ENCODE measurements around the gene PRX.

Gene PRX

GRCh38 chr19:40365010-40365409 lies 48.2 kb downstream of the PRX start:
- no peak for DNase-seq (ENCODE audit: low read depth in 2 of 2)

GRCh38 chr19:40363069-40363468 lies 50.1 kb downstream of the PRX start:
- no peak for DNase-seq (ENCODE audit: low read depth in 2 of 2)

GRCh38 chr19:40362160-40362559 lies 51.0 kb downstream of the PRX start:
- DNase-seq (ENCODE audit: low read depth in 2 of 2) = no peak

GRCh38 chr19:40360708-40361241 lies 52.4 kb downstream of the PRX start:
- DNase-seq (ENCODE audit: low read depth in 2 of 2) = no peak

- DNase-seq (ENCODE audit: low read depth in 2 of 2) = no peak
These were observed 53.0 kb downstream of the PRX start for GRCh38 chr19:40360020-40360707.

- no peak for DNase-seq (ENCODE audit: low read depth in 2 of 2)
These were observed 54.4 kb downstream of the PRX start for GRCh38 chr19:40358773-40359172.

- DNase-seq (ENCODE audit: low read depth in 2 of 2) = no peak
These were observed 55.5 kb downstream of the PRX start for GRCh38 chr19:40357640-40358039.

GRCh38 chr19:40356681-40357595 lies 56.2 kb downstream of the PRX start:
- DNase-seq (ENCODE audit: low read depth in 2 of 2) = no peak

- no peak for DNase-seq (ENCODE audit: low read depth in 2 of 2)
These were observed 57.0 kb downstream of the PRX start for GRCh38 chr19:40355975-40356680.

- no peak for DNase-seq (ENCODE audit: low read depth in 2 of 2)
These were observed 64.1 kb downstream of the PRX start for GRCh38 chr19:40348961-40349507.

- peak; percentile 97 for DNase-seq (ENCODE audit: low read depth in 2 of 2)
These were observed 64.9 kb downstream of the PRX start, which contains the start of the genes C19orf47 and PLD3 for GRCh38 chr19:40348125-40348913. Gene C19orf47, minus strand, starts transcription at chr19:40348397. Its CDS starts 6,540 bp downstream, at chr19:40341857. Gene PLD3, plus strand, starts transcription at chr19:40348695. Its CDS starts 17,789 bp downstream, at chr19:40366484.

GRCh38 chr19:40344422-40344821 lies 68.8 kb downstream of the PRX start:
- no peak for DNase-seq (ENCODE audit: low read depth in 2 of 2)
